NK-92 (cell line): Measurements from ENCODE around the gene TNNT3.
"Not testable (repeated sequence)": the region's sequence is repeated elsewhere in the genome, so short reads cannot be mapped to it uniquely, and the experiment has no call there.

ENCODE experiments used
- DNase-seq: peaks from one replicate; lab custom pipeline; 2025; ENCODE audit not compliant: unreplicated experiment; lab: John Stamatoyannopoulos, UW

TNNT3 gene

DNA sequence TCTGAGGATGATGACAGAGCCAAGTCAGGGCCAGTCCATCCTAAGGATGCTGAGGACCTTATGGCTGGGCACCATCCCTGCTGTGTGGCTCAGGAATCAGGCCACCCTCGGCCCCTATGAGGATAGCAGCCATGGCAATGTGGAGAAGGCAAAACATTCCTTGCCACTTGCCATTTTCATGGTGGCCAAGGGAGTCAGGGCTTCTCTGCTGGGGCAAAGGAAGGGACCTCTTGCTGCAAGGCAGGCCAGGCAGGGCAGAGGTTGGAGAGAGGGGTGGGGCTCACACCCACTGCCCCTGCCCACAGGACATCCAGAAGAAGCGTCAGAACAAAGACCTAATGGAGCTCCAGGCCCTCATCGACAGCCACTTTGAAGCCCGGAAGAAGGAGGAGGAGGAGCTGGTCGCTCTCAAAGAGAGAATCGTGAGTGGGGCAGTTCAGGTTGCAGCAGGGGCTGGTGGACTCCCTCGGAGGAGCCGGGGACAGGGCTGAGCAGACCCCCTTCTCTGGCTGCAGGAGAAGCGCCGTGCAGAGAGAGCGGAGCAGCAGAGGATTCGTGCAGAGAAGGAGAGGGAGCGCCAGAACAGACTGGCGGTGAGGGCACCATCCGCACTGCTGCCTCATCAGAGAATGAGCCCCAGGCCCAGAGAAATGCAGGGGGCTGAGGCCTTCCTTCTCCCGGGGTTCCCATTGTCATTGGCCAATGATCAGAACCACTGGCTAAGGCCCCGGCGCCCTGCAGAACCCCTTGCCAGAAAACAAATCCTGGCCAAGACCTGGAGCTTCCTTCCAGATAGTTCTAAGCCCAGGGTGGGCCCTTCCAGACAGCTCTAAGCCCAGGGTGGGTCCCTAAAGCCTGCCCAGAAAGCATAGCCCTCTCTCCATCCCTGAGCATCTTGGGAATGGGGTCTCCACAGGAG lies 14.2 kb downstream of the TNNT3 start:
- DNase-seq: no peak

DNA sequence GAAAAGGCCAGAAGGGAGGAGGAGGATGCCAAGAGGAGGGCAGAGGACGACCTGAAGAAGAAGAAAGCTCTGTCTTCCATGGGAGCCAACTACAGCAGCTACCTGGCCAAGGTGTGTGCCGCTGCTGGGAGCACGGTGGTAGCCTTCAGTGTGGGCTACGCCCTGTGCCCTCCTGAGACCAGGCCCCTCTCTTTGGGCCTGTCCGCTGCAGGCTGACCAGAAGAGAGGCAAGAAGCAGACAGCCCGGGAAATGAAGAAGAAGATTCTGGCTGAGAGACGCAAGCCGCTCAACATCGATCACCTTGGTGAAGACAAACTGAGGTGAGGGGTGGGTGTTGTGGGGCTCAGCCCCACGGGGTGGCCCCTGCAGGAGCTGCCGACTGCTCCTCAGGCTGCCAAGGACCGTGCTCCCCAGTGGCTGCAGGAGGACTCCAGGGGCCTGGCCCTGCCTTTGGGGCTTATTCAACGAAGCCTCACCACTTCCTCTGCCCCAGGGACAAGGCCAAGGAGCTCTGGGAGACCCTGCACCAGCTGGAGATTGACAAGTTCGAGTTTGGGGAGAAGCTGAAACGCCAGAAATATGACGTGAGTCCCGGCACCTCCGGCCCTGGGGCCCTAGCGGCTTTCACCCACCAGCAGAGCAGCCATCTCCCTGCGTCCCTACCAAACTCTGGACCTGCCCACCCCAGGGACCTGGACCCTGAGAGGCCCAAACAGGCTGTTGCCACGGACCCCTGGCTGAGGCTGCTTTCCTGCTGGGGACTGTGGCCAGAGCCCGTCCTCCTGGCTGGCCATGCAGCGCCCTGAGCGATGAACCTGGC lies 15.0 kb downstream of the TNNT3 start:
- no peak for DNase-seq

DNA sequence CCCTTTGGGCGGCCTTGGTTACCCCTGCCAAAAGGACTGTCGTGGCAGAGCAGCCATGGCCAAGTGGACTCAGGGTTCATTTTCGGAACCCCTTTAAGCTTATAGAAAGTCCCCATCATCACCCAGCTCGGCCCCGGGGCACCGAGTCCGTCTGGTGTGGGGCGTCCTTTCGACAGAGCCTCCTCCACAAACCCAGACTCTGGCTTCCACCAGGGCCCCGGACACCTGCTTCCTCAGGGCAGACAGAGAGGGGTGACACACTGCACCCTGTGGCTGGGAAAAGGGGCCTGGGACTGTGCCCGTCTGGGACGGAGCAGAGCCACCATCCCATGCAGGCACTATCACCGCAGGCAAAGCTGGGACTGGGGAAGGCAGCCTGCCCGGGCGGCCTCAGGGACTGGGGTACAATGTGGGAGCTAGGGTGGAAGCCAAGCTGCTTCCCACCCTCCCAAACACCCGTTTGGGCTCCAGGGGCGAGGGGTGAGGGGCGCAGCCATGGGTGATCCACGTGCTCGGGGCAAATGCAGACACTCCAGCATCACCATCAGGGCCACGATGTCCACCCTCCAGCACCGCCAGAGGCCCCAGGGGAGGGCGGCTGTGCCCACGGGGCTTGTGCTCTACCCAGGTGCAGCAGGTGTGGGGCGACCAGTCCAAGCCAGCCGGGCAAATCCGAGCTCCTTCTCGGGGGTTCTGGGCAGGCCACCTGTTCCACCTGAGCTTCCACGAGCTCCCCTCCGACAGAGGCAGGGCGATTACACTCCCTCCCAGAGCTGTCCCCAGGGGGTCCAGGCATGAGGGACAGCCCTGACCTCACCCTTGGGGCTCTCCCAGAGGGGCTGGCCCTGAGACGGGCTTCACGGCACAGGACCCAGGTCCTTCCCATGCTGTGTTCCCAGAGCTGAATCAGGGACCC lies 15.9 kb downstream of the TNNT3 start:
- DNase-seq: no peak

DNA sequence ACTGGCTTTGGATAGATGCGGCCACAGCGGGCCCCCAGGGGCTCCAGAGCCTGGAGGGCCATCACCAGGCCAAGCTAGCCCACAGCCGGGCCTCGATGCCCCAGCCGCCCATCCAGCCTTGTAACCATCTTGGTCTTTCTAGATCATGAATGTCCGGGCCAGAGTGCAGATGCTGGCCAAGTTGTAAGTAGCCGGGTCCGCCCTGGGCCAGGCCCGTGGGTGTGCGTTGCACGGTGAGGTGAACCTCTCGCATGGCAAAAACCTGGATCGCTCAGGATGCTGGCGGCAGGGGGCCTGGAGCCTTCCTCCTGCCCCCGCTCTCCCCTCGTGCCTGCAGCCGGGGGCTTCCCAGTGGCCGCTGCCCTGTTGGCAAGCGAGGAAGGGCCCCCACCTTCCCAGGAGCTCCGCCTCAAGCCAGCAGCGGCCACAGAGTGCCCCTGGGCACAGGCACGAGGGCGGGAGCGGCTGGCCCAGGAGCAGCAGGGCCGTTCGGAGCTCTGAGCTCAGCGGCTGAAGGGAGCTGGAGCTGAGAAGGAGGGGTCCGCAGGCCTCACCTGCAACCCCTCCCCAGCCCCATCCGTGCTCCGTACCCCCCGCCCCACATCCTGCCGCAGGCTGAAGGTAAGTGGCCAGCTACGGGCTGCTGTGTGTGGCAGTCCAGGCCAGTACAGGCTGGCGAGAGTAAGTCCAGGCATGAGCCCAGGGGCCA lies 16.7 kb downstream of the TNNT3 start:
- DNase-seq: no peak

DNA sequence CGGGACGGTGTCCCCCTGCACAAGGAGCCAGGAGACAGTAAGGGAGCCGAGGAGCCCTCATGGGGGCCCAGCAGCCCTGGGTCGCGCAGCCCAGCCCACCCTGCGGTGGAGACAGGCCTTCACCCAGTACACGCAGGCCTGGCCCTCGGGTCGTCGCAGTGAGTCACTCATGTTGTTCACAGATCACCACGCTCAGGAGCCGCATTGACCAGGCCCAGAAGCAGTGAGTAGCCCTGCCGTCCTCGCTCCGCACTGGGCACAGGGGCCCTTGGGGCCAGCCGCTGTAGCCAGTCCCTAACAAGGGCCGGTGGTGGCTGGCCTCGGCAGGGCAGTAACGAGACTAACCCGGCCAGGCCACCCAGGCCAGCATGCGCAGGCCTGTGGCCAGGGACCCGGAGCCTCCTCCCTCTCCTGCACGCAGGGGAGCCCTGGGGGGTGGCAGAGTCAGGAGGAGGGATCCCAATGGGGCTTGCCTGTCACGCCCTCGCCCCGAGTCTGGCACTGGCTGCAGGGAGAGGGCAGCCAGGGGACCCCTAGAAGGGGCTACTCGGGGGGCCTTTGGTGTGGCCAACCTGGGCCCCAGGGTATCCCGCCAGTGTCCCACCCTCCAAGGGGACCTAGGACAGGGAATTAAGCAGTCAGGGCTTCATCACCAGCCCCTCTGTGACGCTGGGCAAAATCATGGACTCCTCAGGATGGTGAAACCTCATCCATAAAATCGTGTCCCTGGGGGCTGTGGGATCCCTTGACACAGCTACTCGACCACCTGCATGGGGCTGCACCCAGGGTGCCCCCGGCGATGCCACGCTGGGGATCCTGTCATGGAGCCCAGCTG lies 17.5 kb downstream of the TNNT3 start:
- DNase-seq: no peak

DNA sequence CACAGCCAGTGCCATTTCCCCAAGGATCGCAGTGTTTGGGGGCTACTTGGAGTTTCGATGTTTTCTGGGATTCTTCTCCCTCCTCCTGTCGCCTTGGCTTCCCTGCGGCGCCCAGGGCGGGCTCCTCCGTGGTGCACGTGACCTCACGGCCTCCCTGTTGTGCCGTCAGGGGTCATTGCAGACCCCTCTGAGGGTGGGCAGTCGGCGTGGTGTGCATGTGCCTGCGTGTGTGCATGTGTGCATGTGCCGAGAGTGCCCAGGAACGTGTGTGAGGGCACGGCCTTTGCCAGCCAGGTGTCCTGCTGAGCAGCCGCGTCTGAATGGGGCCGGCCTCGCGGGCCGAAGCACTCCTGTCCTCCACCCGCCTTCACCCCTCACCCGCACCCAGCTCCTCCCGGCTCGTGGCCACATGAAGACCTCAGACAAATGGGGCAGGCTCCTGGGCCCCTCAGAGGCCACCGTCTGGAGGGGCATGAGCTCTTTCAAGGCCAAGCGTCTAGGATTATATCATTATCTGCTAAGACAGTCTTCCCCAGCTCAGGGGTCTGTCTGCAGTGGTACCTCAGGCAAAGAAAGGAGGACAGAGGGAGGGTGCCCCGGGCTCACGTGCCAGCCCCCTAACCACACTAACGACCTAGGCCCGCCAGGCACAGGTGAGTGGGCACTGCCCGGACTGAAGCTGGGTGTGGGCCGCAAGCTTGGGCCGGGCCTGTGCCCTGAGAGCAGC lies 18.3 kb downstream of the TNNT3 start:
- no peak for DNase-seq

DNA sequence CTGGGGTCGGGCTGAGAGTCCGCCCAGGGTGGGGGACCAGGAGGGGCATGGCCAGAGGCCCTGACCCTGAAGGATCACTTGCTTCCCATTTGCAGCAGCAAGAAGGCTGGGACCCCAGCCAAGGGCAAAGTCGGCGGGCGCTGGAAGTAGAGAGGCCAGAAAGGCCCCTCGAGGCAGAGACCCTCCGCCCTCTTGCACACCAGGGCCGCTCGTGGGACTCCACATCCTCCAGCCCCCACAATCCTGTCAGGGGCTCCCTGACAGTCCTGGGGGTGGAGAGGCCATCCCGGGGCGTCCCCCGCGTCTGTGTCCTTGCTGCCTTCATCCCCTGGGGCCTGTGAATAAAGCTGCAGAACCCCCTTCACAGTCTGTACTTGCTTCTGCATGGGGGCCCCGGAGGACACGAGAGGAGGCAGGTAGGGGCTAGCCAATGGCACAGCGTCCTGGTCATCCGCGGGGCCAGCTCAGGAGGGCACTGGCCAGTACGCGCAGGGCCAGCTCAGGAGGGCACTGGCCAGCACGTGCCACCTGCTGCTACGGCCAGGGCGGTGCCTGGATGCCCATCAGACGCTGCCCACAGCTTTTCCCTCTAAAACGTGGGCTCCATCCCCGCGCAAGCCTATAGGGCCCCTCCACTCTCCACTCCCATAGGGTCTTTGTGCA lies 19.0 kb downstream of the TNNT3 start:
- no peak for DNase-seq

DNA sequence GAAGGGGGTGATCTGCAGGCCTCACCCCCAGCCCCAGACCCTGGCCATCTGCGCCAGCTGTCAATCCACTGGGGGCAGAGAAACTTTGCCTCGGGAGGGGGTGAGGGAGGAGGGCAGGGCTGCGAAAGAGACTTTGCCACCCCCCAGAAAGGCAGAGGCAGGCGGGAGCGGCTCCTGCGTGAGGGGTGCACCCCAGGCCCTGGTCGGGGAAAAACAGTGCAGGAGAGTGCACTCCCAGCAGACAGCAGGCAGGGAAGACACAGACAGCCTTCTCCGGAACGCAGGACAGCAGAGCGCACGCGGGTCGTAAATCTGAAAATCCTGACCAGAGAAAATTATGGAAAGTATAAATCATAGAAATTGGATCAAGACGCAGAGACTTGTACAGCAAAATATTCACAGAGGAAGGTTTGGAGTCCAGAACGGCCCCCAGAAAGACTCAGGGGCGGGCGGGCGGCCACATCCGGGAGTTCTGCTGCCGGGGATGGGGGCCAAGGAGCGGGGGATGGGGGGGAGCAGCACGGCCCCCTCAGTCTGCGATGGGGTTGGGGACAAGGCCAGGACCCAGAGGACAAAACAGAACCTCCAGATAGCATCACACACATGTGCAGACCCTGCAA lies 19.6 kb downstream of the TNNT3 start:
- no peak for DNase-seq

DNA sequence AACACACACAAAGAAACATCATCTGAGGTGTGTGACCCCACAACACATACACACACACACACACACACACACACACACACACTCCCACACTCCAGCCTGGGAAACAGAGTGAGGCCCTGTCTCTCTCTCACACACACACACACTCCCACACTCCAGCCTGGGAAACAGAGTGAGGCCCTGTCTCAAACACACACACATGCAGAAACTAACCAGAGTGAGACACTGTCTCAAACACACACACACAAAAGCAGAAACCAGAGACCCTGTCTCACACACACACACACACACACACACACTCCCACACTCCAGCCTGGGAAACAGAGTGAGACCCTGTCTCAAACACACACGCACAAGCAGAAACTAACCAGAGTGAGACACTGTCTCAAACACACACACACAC lies 20.3 kb downstream of the TNNT3 start:
- not testable (repeated sequence) for DNase-seq

DNA sequence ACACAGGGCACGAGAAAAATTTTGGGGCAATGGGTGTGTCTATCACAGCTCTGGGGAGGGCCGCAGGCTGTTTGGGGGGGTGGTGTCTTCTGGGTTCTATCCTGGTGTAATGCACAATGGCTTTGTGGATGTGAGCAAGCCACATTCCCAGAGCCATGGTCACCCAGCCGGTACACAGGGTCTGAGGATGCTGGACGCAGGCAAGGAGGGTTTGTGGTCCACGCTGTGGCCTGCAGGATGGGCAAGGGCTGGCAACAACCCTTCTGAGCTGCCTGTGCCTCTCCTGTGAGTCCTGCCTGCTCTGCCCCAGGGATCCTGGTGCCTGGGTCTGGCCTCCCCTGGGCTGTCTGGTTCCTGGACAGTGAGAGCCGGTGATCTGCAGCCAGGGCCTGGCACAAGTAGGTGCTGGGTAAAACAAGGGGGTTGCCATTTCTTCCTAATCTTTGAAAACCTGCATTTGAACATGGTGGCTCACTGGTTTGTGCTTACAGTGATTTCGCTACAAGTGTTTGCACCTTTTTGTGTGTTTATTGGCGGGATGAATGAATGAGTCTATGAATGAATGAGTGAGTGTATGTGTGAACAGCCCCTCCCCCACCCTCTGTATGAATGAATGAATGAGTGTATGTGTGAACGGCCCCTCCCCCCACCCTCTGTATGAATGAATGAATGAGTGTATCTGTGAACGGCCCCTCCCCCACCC lies 23.2 kb downstream of the TNNT3 start:
- DNase-seq: no peak

DNA sequence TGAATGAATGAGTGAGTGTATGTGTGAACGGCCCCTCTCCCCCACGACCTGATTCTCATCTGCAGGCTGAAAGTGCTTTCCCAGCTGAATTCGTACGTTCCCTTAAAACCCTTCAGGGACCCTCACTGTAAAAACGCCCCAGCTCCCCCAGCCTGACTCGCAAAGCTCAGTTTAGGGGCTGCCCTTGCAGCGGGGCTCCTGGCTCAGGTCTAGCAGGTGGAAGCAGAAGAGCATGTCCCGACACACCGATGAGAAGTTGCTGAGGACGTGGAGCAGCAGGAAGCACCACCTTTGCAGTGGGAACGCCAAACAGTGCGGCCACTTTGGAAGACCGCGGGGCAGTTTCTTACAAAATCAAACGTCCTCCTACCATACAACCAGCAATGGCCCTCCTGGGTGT lies 24.1 kb downstream of the TNNT3 start:
- DNase-seq: no peak

DNA sequence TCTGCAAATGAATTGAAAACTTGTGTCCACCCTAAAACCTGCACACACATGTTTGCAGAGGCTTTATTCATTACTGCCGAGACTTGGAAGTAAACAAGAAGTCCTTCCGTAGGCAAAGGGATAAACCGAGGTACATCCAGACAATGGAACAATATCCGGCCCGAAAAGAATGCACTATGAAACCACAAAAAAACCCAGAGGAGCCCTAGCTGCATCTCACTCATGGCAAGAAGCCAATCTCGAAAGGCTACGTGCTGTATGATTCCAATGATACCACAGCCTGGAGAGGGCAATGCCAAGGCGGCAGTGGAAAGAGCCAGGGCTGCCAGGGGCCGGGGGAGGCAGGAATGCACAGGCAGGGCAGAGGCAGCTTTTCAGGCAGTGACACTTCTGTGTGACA lies 24.5 kb downstream of the TNNT3 start:
- no peak for DNase-seq

DNA sequence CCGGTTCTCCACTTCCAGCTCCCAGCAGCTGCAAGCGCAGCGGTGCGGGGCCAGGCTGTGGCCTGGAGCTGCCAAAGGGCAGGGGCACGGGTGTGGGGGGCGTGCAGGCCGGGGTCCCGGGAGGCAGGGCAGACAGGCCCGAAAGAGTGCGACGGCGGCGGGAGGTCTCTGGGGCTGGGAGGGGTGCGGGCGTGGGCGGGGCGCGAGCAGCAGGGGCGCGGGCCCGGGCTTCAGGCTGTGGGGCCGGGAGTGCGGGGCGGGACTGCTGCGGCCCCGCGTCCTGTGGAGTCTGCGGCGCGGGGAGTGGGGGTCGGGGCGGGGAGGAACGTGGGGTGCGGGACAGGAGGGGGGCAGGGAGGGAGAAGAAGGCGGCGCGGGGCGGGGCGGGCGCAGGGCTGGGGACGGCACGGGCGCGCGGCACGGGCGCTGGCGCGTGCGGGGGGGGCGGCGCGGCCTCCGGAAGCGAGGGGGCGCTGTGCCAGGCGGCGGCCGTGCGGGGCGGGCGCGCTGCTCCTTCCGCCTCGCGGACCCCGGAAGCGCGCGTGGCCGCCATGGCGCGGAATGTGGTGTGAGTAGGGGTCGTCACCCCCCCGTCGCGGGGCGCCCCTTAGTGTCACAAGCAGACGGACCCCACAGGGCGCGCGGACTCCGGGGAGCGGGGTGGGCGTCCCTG lies 27.4 kb downstream of the TNNT3 start, which contains the start of gene MRPL23:
Gene MRPL23, plus strand, starts transcription at position 521 of the 673 bp plus-strand sequence. Its CDS starts 31 bp downstream, at position 552.
- no peak for DNase-seq

DNA sequence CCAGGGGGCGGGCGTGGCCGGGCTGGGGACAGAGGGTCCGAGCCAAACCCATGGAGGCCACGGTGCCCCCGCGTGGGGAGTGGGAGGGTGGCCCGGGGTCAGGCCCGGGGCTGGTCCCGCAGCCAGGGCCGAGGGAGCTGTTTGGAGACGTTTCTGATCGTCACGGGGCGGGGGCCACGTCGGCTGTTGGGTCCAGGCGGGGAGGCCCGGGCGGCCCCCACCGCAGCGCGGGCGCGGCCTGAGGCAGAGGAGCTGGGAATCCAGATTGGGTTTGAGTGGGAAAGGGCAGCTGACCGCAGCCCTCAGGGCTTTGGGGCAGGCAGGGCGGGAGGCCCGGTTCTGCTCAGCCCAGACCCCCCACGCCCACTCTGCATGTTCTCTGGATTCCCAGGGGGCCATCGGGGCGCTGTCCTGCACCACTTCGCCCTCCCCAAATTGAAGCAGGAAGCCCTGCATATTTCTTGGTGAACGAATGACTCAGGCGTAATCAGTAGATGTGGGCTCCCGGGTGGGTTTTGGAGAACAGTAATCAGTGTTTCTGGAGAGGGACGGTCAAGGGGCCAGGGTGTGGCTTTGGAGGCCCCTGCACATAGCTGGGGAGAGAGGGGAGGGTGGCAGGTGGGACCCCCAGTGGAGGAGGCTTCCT lies 28.2 kb downstream of the TNNT3 start:
- DNase-seq: no peak

DNA sequence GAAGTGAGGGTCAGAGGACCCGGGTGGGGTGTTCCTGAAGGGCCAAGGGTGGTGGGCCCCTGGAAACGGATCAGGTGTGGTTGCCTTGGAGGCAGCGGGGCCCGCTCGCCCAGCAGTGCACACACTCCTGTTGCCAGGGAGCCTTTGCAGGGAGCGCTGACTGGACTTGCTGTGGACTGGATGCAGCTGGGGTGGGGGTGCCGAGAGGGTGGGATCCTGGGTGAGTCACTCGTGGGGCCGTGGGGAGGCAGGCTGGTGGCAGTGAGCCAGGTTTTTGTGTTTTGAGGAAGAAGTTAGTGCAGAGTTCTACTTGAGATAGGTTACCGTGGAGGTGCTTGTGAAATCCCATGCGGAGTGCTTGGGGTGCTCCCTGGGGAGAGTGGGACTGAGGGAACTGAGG lies 28.9 kb downstream of the TNNT3 start:
- DNase-seq: no peak

DNA sequence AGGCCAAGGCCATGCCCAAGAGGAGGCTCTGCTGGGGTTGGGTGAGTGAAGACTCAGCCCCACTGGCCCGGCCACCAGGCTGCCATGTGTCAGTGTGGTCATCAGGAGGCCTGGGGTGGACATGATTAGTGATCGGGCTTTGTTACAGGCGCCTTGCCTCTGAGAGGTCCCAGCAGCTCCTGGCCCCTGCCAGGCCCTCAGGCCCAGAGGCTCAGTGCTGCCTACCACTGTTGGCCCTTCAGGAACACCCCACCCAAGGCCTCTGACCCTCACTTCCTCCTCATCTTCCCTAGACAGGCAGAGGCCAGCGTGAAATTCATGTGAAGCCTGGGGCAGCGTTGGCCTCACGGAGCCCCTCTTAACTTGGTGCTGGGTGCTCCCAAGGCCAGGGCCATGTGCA lies 29.8 kb downstream of the TNNT3 start:
- no peak for DNase-seq
